IPS-15b (cell line): Measurements from ENCODE around the gene FBXO22.
"Not testable (repeated sequence)": the region's sequence is repeated elsewhere in the genome, so short reads cannot be mapped to it uniquely, and the experiment has no call there.

ENCODE experiments used
- H3K27me3 ChIP-seq: one replicate; pipeline ENCODE4 v1.6.1; 2013; ENCODE audit warnings: low read length; ENCODE audit not compliant: control insufficient read depth, insufficient read depth
- H3K36me3 ChIP-seq: one replicate; pipeline ENCODE4 v1.6.1; 2013; ENCODE audit warnings: low read length; ENCODE audit not compliant: control insufficient read depth, insufficient read depth
- H3K4me1 ChIP-seq: one replicate; pipeline ENCODE4 v1.6.1; 2013; ENCODE audit warnings: mild to moderate bottlenecking, low read length; ENCODE audit not compliant: control insufficient read depth, insufficient read depth
- H3K4me3 ChIP-seq: one replicate; pipeline ENCODE4 v1.5.1; 2013; ENCODE audit warnings: low read depth, low read length
- H3K9ac ChIP-seq: one replicate; pipeline ENCODE4 v1.6.1; 2013; ENCODE audit warnings: low read depth, mild to moderate bottlenecking, low read length
- H3K9me3 ChIP-seq: one replicate; pipeline ENCODE4 v1.6.1; 2013; ENCODE audit warnings: mild to moderate bottlenecking, low read length; ENCODE audit not compliant: control insufficient read depth, insufficient read depth

FBXO22 gene

GRCh38 chr15:75943713-75944215 lies 40.1 kb downstream of the FBXO22 start:
- Histone ChIP-seq H3K4me1 (no peaks in the 10 kb centered on the region), H3K36me3 (no peaks in the 10 kb centered on the region), H3K9me3 (peaks cover under 1% of the 10 kb centered on the region), H3K9ac (no peak overlapping the region), H3K4me3 (no peak overlapping the region), H3K27me3 (no peaks in the 10 kb centered on the region)

DNA sequence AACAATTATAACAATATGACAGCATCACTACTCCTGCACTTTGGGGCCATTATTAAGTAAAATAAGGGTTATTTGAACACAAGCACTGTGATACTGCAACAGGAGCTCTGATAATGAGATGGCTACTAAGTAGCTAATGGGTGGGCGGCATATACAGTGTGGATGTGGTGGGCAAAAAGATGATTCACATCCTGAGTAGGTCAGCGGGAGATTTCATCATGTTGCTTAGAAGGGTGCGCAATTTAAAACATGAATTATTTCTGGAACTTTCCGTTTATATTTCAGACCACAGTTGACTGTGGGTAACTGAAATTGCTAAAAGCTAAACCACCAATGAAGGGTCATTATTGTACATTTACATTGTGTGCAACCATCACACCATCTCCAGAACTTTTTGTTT lies 42.3 kb downstream of the FBXO22 start:
- Histone ChIP-seq H3K27me3 (no peaks in the 10 kb centered on the region), H3K4me1 (no peaks in the 10 kb centered on the region), H3K9ac (no peak overlapping the region), H3K9me3 (no peaks in the 10 kb centered on the region), H3K4me3 (no peak overlapping the region), H3K36me3 (no peaks in the 10 kb centered on the region)

- no peaks in the 10 kb centered on the region for H3K4me1 ChIP-seq
Measured at GRCh38 chr15:75947092-75947491, 43.4 kb downstream of the FBXO22 start.

GRCh38 chr15:75948761-75949296 lies 45.2 kb downstream of the FBXO22 start:
- Histone ChIP-seq H3K9me3 (no peaks in the 10 kb centered on the region), H3K4me3 (no peak overlapping the region), H3K27me3 (no peaks in the 10 kb centered on the region), H3K36me3 (no peaks in the 10 kb centered on the region), H3K9ac (no peak overlapping the region), H3K4me1 (no peaks in the 10 kb centered on the region)

More at GRCh38 chr15:75947092-75947491, 43.4 kb downstream of the FBXO22 start:
- no peaks in the 10 kb centered on the region for H3K27me3 ChIP-seq
- H3K9me3 ChIP-seq = no peaks in the 10 kb centered on the region
- H3K36me3 ChIP-seq = no peaks in the 10 kb centered on the region
- no peak overlapping the region for H3K9ac ChIP-seq
- H3K4me3 ChIP-seq = no peak overlapping the region

DNA sequence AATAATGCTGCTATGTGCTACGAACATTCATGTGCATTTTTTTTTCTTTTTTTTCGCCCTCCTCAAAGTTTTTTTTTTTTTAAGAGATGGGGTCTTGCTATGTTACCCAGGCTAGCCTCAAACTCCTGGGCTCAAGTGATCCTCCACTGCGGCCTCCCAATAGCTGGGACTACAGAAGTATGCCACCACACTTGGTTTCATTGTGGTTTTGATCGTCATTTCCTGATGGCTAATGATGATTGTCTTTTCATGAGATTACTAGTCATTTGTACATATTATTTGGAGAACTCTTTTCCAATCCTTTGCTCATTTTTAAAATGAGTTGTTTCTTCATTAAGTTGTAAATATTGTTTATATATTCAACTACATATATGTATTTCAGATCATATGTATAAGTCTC lies 48.8 kb downstream of the FBXO22 start:
- Histone ChIP-seq H3K9me3 (no peaks in the 10 kb centered on the region), H3K4me3 (no peak overlapping the region), H3K4me1 (no peaks in the 10 kb centered on the region), H3K27me3 (no peaks in the 10 kb centered on the region), H3K36me3 (no peaks in the 10 kb centered on the region), H3K9ac (no peak overlapping the region)

GRCh38 chr15:75955720-75956119 lies 52.0 kb downstream of the FBXO22 start:
- H3K9me3 ChIP-seq = no peaks in the 10 kb centered on the region
- H3K36me3 ChIP-seq = no peaks in the 10 kb centered on the region
- no peaks in the 10 kb centered on the region for H3K4me1 ChIP-seq
- H3K9ac ChIP-seq = no peak overlapping the region
- no peaks in the 10 kb centered on the region for H3K27me3 ChIP-seq
- no peak overlapping the region for H3K4me3 ChIP-seq

GRCh38 chr15:75961331-75961730 lies 57.7 kb downstream of the FBXO22 start:
- no peaks in the 10 kb centered on the region for H3K9me3 ChIP-seq
- H3K9ac ChIP-seq = no peak overlapping the region
- no peaks in the 10 kb centered on the region for H3K27me3 ChIP-seq
- H3K4me3 ChIP-seq = no peak overlapping the region
- no peaks in the 10 kb centered on the region for H3K36me3 ChIP-seq
- H3K4me1 ChIP-seq = no peaks in the 10 kb centered on the region

- Histone ChIP-seq H3K27me3 (no peaks in the 10 kb centered on the region), H3K9ac (no peak overlapping the region), H3K36me3 (no peaks in the 10 kb centered on the region), H3K4me3 (no peak overlapping the region), H3K4me1 (no peaks in the 10 kb centered on the region), H3K9me3 (no peaks in the 10 kb centered on the region)
Measured at GRCh38 chr15:75966073-75966472, 62.4 kb downstream of the FBXO22 start.

DNA sequence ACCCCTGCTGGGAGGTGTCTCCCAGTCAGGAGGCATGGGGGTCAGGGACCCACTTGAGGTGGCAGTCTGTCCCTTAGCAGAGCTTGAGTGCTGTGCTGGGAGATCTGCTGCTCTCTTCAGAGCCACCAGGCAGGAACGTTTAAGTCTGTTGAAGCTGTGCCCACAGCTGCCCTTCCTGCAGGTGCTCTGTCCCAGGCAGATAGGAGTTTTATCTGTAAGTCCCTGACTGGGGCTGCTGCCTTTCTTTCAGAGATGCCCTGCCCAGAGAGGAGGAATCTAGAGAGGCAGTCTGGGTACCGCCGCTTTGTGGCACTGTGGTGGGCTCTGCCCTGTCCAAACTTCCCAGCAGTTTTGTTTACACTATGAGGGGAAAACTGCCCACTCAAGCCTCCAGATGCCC lies 73.1 kb downstream of the FBXO22 start:
- not testable (repeated sequence) for H3K4me3 ChIP-seq, H3K9ac ChIP-seq, H3K36me3 ChIP-seq, H3K27me3 ChIP-seq, H3K9me3 ChIP-seq, H3K4me1 ChIP-seq

- Histone ChIP-seq H3K27me3 (no peaks in the 10 kb centered on the region), H3K9me3 (no peaks in the 10 kb centered on the region), H3K36me3 (no peaks in the 10 kb centered on the region), H3K4me1 (peaks cover 4% of the 10 kb centered on the region), H3K4me3 (no peak overlapping the region), H3K9ac (no peak overlapping the region)
Measured at GRCh38 chr15:75981149-75981815, 77.6 kb downstream of the FBXO22 start.

DNA sequence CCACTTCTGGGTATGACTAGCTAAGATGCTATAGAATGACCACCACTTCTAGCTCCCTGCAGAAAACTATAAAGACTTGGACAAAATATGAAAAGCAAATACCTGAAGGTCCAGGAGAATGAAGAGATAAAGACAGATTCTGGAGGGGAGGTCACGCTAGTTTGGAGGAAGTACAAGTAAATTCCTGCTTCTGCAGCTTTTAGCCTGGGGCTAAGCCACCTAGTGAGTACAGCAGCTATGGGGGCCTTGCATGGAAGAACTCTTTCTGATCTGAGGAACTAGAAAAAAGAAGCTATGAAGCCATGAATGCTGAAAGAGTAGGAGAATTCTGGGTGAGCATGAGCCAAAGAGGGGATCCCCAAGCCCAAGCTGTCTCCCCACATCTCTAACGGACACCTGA lies 78.8 kb downstream of the FBXO22 start:
- Histone ChIP-seq H3K4me3 (no peak overlapping the region), H3K9me3 (no peaks in the 10 kb centered on the region), H3K36me3 (no peaks in the 10 kb centered on the region), H3K4me1 (peaks cover 4% of the 10 kb centered on the region), H3K27me3 (no peaks in the 10 kb centered on the region), H3K9ac (no peak overlapping the region)

DNA sequence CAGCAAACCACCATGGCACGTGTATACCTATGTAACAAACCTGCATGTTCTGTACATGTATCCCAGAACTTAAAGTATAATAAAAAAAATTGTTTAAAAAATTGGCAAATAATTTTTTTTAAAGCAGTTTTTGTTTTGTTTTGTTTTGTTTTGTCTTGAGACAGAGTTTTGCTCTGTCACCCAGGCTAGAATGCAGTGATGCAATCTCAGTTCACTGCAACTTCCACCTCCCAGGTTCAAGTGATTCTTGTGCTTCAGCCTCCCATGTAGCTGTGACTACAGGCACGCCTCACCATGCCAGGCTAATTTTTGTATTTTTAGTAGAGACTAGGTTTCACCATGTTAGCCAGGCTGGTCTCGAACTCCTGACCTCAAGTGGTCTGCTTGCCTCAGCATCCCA lies 81.0 kb downstream of the FBXO22 start:
- not testable (repeated sequence) for H3K27me3 ChIP-seq, H3K4me1 ChIP-seq, H3K36me3 ChIP-seq, H3K9me3 ChIP-seq, H3K9ac ChIP-seq, H3K4me3 ChIP-seq
